ENCODE measurements around the gene SCNN1G.
"Not testable (repeated sequence)": the region's sequence is repeated elsewhere in the genome, so short reads cannot be mapped to it uniquely, and the experiment has no call there.

SCNN1G gene

DNA sequence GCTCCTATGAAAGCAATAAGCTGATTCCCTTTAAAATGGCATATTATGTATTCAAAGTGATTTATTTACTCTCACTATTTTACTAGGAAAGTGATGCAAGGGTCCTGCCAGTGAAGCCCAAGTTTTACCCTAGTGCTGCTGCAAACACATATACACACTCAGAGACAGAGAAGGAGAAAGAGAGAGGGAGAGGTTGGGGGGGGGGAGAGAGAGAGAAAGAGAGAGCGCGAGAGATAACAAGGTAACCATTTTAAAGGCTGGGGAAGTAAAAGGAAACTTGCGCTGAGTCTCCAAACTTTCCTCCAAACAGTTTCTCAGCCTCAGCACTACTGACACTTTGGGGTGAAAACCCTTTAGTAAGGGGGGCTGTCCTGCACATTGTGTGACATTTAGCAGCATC is 39.2 kb upstream of the SCNN1G start:
- WGBS, 2 experiments, result 90 to 93% methylated on average over 3 of the region's 3 CpGs
- Histone ChIP-seq H3K4me1 (ENCODE audit: control insufficient read depth, insufficient read depth, low read length) (peaks cover 14% of the 10 kb centered on the region), H3K9me3 (ENCODE audit: control insufficient read depth, low read length) (no peaks in the 10 kb centered on the region), H3K27me3 (ENCODE audit: control insufficient read depth, insufficient read depth, low read length, poor library complexity, severe bottlenecking) (no peaks in the 10 kb centered on the region), H3K4me3 (ENCODE audit: insufficient read depth, low read depth, low read length) (no peak overlapping the region), H3K27ac (ENCODE audit: insufficient read depth, low read depth, low read length, poor library complexity, severe bottlenecking) (no peak overlapping the region), H3K36me3 (ENCODE audit: control insufficient read depth, insufficient read depth, low read length) (no peaks in the 10 kb centered on the region)

DNA sequence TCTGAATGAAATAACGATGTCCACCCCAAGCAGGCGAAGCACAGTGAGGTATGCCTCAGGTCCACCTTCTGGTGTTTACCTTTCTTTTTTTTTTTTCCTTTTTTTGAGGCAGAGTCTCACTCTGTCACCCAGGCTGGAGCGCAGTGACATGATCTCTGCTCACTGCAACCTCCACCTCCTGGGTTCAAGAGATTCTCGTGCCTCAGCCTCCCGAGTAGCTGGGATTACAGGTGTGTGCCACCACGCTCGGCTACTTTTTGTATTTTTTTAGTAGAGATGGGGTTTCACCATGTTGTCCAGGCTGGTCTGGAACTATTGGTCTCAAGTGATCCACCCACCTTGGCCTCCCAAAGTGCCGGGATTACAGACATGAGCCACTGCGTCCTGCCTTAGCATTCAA is 38.2 kb upstream of the SCNN1G start:
- not testable (repeated sequence) for H3K36me3 ChIP-seq (ENCODE audit: control insufficient read depth, insufficient read depth, low read length); H3K27ac ChIP-seq (ENCODE audit: insufficient read depth, low read depth, low read length, poor library complexity, severe bottlenecking); H3K27me3 ChIP-seq (ENCODE audit: control insufficient read depth, insufficient read depth, low read length, poor library complexity, severe bottlenecking); H3K9me3 ChIP-seq (ENCODE audit: control insufficient read depth, low read length); H3K4me3 ChIP-seq (ENCODE audit: insufficient read depth, low read depth, low read length)
- H3K4me1 ChIP-seq (ENCODE audit: control insufficient read depth, insufficient read depth, low read length), result peaks cover 14% of the 10 kb centered on the region
- 96 to 97% methylated on average over 9 of the region's 9 CpGs for WGBS, 2 experiments

DNA sequence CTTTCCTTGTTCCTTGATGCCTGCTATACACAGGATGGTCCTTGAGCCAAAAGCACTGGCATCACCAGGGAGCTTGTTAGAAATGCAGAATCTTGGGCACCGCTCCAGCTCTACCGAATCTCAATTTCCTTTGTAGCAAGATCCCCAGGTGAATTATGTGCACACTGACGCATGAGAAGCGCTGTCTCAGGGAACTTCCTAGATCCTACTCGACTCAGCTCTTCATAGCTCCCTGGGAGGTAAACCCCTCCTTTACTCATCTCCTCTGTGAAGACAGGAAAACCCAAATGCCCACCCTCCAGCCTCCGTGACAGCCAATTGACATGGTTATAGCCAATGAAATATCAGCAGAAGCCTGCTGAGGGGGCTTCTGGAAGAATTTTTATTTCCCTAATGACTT is 37.4 kb upstream of the SCNN1G start:
- H3K27ac ChIP-seq (ENCODE audit: insufficient read depth, low read depth, low read length, poor library complexity, severe bottlenecking), result no peak overlapping the region
- H3K4me3 ChIP-seq (ENCODE audit: insufficient read depth, low read depth, low read length), result no peak overlapping the region
- no peaks in the 10 kb centered on the region for H3K36me3 ChIP-seq (ENCODE audit: control insufficient read depth, insufficient read depth, low read length)
- no peaks in the 10 kb centered on the region for H3K9me3 ChIP-seq (ENCODE audit: control insufficient read depth, low read length)
- H3K4me1 ChIP-seq (ENCODE audit: control insufficient read depth, insufficient read depth, low read length), result peaks cover 17% of the 10 kb centered on the region
- H3K27me3 ChIP-seq (ENCODE audit: control insufficient read depth, insufficient read depth, low read length, poor library complexity, severe bottlenecking), result peaks cover 4% of the 10 kb centered on the region
- WGBS, 2 experiments, result 52 to 54% methylated on average over 6 of the region's 6 CpGs

DNA sequence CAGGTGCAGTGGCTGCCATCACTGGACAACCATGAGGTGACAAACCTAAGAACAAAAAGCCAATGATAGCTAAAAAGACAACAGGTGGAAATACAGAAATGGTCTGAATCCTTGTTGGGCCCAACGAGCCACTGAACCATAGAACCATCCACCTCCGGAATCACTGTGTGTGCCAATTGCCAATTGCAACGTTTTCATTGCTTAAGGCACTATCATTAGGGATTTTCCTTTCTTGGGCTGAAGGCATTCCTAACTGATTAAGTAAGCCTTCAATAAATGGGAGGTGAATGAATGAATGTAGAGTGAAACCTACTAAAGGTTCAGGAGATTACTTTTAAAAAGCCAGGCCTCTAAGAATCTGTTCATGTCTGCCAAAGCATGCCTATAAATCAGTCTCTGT is 36.9 kb upstream of the SCNN1G start:
- Histone ChIP-seq H3K9me3 (ENCODE audit: control insufficient read depth, low read length) (no peaks in the 10 kb centered on the region), H3K4me3 (ENCODE audit: insufficient read depth, low read depth, low read length) (no peak overlapping the region), H3K36me3 (ENCODE audit: control insufficient read depth, insufficient read depth, low read length) (no peaks in the 10 kb centered on the region), H3K27ac (ENCODE audit: insufficient read depth, low read depth, low read length, poor library complexity, severe bottlenecking) (no peak overlapping the region), H3K4me1 (ENCODE audit: control insufficient read depth, insufficient read depth, low read length) (peaks cover 17% of the 10 kb centered on the region), H3K27me3 (ENCODE audit: control insufficient read depth, insufficient read depth, low read length, poor library complexity, severe bottlenecking) (peaks cover 8% of the 10 kb centered on the region)
- 61 to 69% methylated on average over 3 of the region's 3 CpGs for WGBS, 2 experiments

DNA sequence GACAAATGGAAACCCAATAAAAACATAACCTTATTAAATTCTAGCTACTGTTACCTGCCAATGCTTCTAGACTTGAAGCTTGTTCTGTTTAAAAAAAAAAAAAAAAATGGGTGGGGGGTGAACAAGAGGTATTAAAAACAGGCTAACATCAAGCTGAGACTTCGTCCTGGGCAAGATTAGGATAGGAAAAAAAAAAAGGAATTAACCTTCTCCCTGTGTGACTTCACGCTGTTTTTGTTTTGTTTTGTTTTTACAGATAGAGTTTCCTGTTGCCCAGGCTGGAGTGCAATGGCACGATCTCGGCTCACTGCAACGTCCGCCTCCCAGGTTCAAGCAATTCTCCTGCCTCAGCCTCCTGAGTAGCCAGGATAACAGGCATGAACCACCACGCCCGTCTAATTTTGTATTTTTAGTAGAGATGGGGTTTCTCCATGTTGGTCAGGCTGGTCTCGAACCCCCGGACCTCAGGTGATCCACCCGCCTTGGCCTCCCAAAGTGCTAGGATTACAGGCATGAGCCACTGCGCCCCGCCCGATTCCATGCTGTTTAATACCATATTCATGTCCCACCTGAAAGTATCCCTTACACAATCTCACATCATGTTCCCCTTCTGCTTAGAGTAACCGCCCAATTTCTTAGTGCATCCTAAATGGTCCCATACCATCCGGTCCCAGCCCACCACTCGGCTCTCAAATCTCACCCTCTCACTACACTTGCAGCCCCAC is 35.5 kb upstream of the SCNN1G start:
- 78 to 85% methylated on average over 17 of the region's 17 CpGs for WGBS, 2 experiments
- Histone ChIP-seq H3K27me3 (ENCODE audit: control insufficient read depth, insufficient read depth, low read length, poor library complexity, severe bottlenecking) (peaks cover 15% of the 10 kb centered on the region), H3K9me3 (ENCODE audit: control insufficient read depth, low read length) (no peaks in the 10 kb centered on the region), H3K4me3 (ENCODE audit: insufficient read depth, low read depth, low read length) (no peak overlapping the region), H3K4me1 (ENCODE audit: control insufficient read depth, insufficient read depth, low read length) (peaks cover 17% of the 10 kb centered on the region), H3K27ac (ENCODE audit: insufficient read depth, low read depth, low read length, poor library complexity, severe bottlenecking) (no peak overlapping the region), H3K36me3 (ENCODE audit: control insufficient read depth, insufficient read depth, low read length) (no peaks in the 10 kb centered on the region)

DNA sequence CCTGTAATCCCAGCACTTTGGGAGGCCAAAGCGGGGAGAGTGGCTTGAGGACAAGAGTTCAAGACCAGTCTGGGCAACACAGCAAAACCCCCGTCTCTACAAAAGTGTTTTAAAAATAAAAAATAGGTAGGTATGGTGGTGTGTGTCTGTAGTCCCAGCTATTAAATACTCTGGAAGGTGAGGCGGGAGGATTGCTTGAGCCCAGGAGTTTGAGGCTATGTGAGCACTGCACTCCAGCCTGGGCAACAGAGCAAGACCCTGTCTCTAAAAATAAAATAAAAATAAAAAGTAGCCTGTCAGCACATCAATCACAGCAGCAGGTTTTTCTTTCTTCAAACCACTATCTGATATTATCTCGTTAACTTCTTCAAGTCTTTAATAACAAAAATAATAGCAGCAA is 34.9 kb upstream of the SCNN1G start:
- no peaks in the 10 kb centered on the region for H3K36me3 ChIP-seq (ENCODE audit: control insufficient read depth, insufficient read depth, low read length)
- no peak overlapping the region for H3K27ac ChIP-seq (ENCODE audit: insufficient read depth, low read depth, low read length, poor library complexity, severe bottlenecking)
- WGBS, 2 experiments, result 93 to 98% methylated on average over 4 of the region's 4 CpGs
- peaks cover 17% of the 10 kb centered on the region for H3K4me1 ChIP-seq (ENCODE audit: control insufficient read depth, insufficient read depth, low read length)
- no peak overlapping the region for H3K4me3 ChIP-seq (ENCODE audit: insufficient read depth, low read depth, low read length)
- H3K27me3 ChIP-seq (ENCODE audit: control insufficient read depth, insufficient read depth, low read length, poor library complexity, severe bottlenecking), result peaks cover 18% of the 10 kb centered on the region
- no peaks in the 10 kb centered on the region for H3K9me3 ChIP-seq (ENCODE audit: control insufficient read depth, low read length)

DNA sequence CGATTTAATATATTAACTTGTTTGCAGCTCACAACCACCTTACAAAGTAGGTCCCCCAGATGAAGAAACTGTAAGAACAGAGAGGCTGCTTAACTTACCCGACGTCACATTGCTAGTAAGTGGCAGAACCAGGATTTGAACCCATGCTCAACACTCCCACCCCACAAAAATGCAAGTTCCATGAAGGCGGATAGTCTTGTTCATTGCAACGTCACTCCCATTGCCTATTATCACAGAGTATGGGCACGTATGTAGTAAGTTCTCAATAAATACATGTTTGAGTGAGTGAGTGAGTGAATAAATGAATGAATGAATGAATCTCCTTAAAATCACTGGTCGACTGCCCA is 34.4 kb upstream of the SCNN1G start:
- H3K36me3 ChIP-seq (ENCODE audit: control insufficient read depth, insufficient read depth, low read length), result no peaks in the 10 kb centered on the region
- 52 to 60% methylated on average over 7 of the region's 7 CpGs for WGBS, 2 experiments
- peak overlapping the region; percentile 74 for H3K4me3 ChIP-seq (ENCODE audit: insufficient read depth, low read depth, low read length)
- peaks cover 18% of the 10 kb centered on the region for H3K27me3 ChIP-seq (ENCODE audit: control insufficient read depth, insufficient read depth, low read length, poor library complexity, severe bottlenecking)
- H3K27ac ChIP-seq (ENCODE audit: insufficient read depth, low read depth, low read length, poor library complexity, severe bottlenecking), result no peak overlapping the region
- no peaks in the 10 kb centered on the region for H3K9me3 ChIP-seq (ENCODE audit: control insufficient read depth, low read length)
- H3K4me1 ChIP-seq (ENCODE audit: control insufficient read depth, insufficient read depth, low read length), result peaks cover 17% of the 10 kb centered on the region

DNA sequence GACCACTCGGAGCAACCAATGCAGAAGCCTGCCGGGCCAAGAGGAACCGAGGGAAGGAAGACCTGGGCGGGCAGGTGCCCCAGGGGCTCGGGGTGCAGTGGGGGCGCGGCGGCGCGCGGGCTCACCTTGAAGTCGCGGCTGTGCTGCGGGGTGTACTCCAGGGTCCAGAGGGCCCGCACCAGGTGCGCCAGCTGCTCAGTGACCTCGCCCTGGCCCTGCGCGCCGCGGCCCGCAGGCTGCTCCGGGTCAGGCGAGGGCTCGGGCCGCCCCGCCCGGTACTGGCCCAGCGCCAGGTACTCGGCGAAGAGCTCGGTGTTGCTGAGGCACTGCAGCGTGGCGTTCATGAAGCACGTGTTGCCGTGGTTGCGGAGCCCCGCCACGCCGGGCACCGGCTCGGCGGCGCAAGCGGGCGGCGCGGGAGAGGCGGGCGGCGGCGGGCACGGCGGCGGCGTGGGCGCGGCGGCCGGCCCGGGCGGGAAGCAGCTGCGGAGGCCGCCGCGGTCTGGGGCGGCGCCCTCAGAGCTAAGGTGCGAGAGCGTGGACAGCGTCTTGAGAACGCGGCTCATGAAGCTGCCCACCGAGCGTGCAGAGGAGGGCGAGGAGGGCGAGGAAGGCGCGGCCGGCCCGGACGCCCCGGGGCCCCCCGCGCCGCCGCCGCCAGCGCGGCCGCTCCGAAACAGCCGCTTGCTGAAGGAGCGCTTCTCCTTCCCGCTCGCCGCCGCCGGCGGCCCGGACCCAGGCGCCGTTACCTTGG is 33.9 kb upstream of the SCNN1G start:
- Histone ChIP-seq H3K36me3 (ENCODE audit: control insufficient read depth, insufficient read depth, low read length) (no peaks in the 10 kb centered on the region), H3K27ac (ENCODE audit: insufficient read depth, low read depth, low read length, poor library complexity, severe bottlenecking) (no peak overlapping the region), H3K4me3 (ENCODE audit: insufficient read depth, low read depth, low read length) (peak overlapping the region; percentile 74), H3K4me1 (ENCODE audit: control insufficient read depth, insufficient read depth, low read length) (peaks cover 17% of the 10 kb centered on the region), H3K27me3 (ENCODE audit: control insufficient read depth, insufficient read depth, low read length, poor library complexity, severe bottlenecking) (peaks cover 18% of the 10 kb centered on the region), H3K9me3 (ENCODE audit: control insufficient read depth, low read length) (no peaks in the 10 kb centered on the region)
- 1% methylated on average over 103 of the region's 103 CpGs for WGBS, 2 experiments

DNA sequence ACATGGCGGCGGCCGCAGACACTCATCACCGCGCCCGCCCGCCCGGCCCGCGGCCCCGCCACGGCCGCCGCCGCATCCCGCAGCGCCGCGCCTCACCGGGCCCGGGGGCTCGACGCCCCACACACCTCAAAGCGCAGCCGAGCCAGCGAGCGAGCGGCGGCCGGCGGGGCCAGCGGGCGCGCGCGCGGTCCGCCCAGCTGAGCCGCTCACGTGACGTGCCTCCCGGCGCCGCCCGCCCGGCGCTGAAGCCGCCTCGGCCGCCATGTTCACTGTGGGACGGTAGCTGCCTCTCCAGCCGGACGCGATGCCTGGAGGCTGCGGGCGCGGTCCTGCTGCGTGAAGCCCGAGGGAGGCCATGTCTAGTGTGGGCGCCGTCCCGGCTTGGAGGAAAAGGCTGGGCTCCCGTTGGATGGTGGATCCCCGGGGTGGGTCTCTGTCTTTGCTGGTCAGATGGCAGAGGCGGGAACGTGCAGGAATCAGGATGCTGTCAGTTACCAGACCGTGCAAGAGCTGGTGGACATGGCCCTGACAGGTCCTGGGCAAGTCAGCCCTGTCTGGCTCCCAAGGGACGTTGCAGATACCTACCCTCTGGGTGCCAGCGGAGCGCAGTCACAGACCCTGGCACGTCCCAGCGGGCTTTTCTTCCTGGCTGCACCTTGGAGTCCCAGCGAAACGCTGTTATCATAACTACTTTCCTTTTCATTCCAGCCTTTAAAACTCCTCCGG is 33.1 kb upstream of the SCNN1G start, which contains the start of gene USP31:
Gene USP31 (minus strand): TSS at position 186 of the 726 bp plus-strand sequence. CDS start 182 bp downstream, at position 4.
- WGBS, 2 experiments, result 1% methylated on average over 75 of the region's 75 CpGs
- H3K36me3 ChIP-seq (ENCODE audit: control insufficient read depth, insufficient read depth, low read length), result no peaks in the 10 kb centered on the region
- H3K27ac ChIP-seq (ENCODE audit: insufficient read depth, low read depth, low read length, poor library complexity, severe bottlenecking), result no peak within 1 kb of the TSS
- H3K9me3 ChIP-seq (ENCODE audit: control insufficient read depth, low read length), result no peaks in the 10 kb centered on the region
- peak within 1 kb of the TSS; percentile 74 for H3K4me3 ChIP-seq (ENCODE audit: insufficient read depth, low read depth, low read length)
- H3K27me3 ChIP-seq (ENCODE audit: control insufficient read depth, insufficient read depth, low read length, poor library complexity, severe bottlenecking), result peaks cover 18% of the 10 kb centered on the region
- peaks cover 17% of the 10 kb centered on the region for H3K4me1 ChIP-seq (ENCODE audit: control insufficient read depth, insufficient read depth, low read length)

DNA sequence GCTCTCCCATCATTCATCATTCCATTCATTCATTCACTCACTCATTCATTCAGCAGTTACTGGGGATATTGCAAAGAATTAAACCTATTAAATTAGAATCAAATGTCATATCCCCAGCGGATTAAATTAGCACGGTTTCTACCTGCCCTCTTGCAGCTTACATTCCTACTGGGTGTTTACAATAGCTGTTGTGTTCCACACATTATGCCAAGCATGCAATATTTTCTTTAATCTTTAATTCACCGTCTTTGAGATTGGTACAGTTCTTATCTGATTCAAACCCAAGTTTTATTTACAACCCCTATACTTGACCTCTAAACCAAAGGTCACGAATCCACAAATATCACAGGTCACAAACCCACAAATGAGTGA is 32.6 kb upstream of the SCNN1G start:
- Histone ChIP-seq H3K4me1 (ENCODE audit: control insufficient read depth, insufficient read depth, low read length) (peaks cover 16% of the 10 kb centered on the region), H3K27me3 (ENCODE audit: control insufficient read depth, insufficient read depth, low read length, poor library complexity, severe bottlenecking) (peaks cover 18% of the 10 kb centered on the region), H3K9me3 (ENCODE audit: control insufficient read depth, low read length) (no peaks in the 10 kb centered on the region), H3K4me3 (ENCODE audit: insufficient read depth, low read depth, low read length) (peak overlapping the region; percentile 74), H3K36me3 (ENCODE audit: control insufficient read depth, insufficient read depth, low read length) (no peaks in the 10 kb centered on the region), H3K27ac (ENCODE audit: insufficient read depth, low read depth, low read length, poor library complexity, severe bottlenecking) (no peak overlapping the region)
- 70% methylated on average over 4 of the region's 4 CpGs for WGBS, 2 experiments

Measured in ectodermal cell (in vitro differentiated cells).